DMS153 treated with DMSO at 0.1 percent for 48 hours (cell line): ENCODE measurements around the gene GDPD5.

ENCODE experiments used
- DNase-seq: peaks from one replicate; lab custom pipeline; 2025; ENCODE audit not compliant: unreplicated experiment; lab: John Stamatoyannopoulos, UW

The GDPD5 gene

GRCh38 chr11:75558939-75559843 lies 33.5 kb upstream of the GDPD5 start:
- DNase-seq: no peak

GRCh38 chr11:75557666-75558494 lies 32.1 kb upstream of the GDPD5 start:
- DNase-seq: no peak

- no peak for DNase-seq
Observed at GRCh38 chr11:75556275-75556674, 30.5 kb upstream of the GDPD5 start.

- DNase-seq: no peak
Observed at GRCh38 chr11:75555079-75555811, 29.5 kb upstream of the GDPD5 start.

DNA sequence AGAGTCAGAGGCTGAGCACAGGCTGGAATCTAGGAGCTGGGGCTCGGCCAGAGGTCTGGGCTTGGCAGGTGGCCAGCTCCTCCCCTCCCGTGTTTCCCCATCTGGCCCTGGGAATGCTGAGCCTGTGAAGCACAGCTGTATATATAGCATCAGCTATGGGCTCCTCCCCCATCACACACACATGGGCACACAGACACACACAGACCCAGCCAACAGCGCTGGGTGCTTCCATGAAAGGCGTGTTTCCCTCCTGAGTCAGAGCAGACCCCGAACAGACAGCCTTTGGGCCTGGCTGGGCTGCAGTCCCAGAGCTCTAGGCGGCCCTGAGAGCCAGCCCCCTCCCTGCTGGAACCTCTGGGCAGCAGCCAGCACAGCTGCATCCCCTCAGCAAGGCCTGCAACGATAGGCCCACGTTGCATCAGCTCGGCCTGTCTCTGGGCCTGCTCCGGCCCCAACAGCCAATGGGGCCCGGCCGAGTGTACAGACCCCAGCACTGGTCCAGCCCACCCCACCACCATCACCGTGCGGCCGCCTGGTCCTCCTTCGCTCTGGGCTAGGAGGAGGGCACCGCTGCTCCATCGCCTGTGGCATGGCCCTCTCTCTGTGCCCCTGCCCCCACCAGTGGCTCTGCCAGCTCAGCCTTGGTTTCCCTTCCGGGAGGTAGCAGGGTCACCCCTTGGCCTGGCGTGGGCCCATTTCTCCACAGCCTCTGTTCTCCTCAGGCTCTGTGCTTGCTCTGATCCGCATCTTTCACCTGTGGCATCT lies 28.7 kb upstream of the GDPD5 start:
- DNase-seq: no peak

GRCh38 chr11:75553889-75554257 lies 28.1 kb upstream of the GDPD5 start:
- no peak for DNase-seq

- no peak for DNase-seq
Observed at GRCh38 chr11:75553182-75553581, 27.4 kb upstream of the GDPD5 start.

DNA sequence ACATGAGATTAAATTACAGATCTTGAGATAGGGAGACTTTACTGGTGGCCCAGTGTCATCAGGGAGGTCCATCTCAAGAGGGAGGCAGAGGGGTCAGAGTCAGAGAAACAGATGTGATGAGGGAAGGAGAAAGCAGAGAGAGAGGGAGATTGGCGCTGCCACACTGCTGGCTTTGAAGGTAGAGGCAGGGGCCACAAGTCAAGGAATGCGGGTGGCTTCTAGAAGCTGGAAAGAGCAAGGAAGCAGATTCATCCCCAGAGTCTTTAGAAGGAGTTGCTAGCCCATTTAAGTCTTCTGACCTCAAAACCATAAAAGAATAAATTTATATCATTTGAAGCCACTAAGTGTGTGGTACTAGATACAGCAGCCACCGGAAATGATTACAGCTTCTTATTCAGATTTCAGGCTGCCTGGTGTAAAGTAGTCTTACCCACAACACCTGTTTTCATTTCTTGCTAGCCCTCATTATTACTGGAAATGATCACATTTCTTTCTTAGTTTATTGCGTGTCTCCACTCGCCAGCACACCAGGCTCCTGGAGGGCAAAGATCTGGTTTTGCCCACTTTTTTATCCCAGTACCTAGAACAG lies 23.7 kb upstream of the GDPD5 start:
- no peak for DNase-seq

DNA sequence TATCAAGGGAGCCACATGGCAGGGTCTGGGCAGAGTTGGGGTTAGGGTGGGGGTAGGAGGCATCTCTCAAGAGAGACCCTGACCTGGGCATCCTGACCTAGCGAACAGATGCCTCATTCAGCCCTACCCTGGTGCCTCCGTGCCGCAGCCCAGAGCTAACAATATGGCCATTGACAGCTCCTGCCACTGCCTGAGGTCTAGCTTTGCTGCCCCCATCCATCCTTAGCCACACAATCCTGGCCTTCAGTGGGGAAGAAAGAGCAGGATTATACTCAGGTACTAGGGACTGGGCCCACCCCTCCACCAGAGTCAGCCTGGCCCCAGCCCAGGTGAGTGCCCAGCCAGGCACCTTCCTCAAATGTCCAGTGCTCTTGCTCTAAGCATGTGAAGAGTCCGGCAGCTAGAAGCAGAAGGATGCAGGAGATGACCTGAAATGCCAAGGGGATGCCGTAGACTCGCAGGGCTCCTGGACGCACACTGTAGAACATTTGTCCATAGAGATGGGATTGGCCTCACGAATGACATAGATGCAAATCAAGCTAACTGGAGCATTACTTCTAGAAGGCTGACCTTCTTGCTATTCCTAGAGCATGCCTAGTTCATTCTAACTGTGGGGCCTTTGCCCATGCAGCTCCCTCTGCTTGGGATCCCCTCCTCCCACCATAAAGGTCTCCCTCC lies 23.0 kb upstream of the GDPD5 start:
- no peak for DNase-seq

GRCh38 chr11:75547617-75548058 lies 21.9 kb upstream of the GDPD5 start:
- DNase-seq: peak; percentile 46

GRCh38 chr11:75547177-75547576 lies 21.4 kb upstream of the GDPD5 start:
- DNase-seq: no peak

DNA sequence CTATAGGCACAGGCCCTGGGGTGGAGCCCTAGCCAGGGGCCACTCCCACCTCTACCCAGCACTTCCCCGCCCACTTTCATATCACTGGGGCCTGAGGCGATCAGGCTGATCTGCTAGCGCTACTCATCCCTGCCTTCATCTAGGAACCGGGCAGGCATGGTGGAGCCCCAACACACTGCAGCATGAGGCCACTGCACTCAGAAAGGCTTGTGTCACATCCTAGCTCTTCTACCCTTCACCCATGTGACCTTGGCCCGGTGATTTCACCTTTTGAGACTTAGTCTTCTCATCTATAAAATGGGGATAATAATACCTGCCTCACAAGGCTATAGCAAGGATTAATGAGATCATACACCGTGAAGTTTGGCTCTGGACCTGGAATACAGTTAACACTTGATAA lies 18.1 kb upstream of the GDPD5 start:
- DNase-seq: no peak

- DNase-seq: no peak
Observed at GRCh38 chr11:75542088-75542438, 16.3 kb upstream of the GDPD5 start.

- DNase-seq: no peak
Observed at GRCh38 chr11:75541193-75542087, 15.7 kb upstream of the GDPD5 start.

- no peak for DNase-seq
Observed at GRCh38 chr11:75539459-75540334, 14.0 kb upstream of the GDPD5 start.

- DNase-seq: no peak
Observed at GRCh38 chr11:75538150-75538942, 12.6 kb upstream of the GDPD5 start.

GRCh38 chr11:75537740-75538139 lies 12.0 kb upstream of the GDPD5 start:
- DNase-seq: no peak
